H1 (cell line): Measurements from ENCODE around the gene PTGDR2. TPM values are rescaled to one million over a fixed set of nuclear protein-coding genes. Genes with fewer than 3 reads are reported as not detected.

ENCODE experiments used
- CTCF ChIA-PET: fragments of 300-600 bp; sonication (Branson Sonifier 250); formaldehyde crosslinking; loops from one replicate; lab custom pipeline; 2021; ENCODE audit not compliant: partially characterized antibody; lab: Charles Lee
- POLR2A ChIA-PET: fragments of 300-600 bp; sonication (Branson Sonifier 250); formaldehyde crosslinking; loops from one replicate; lab custom pipeline; 2021; ENCODE audit warnings: inconsistent platforms; ENCODE audit not compliant: partially characterized antibody; lab: Charles Lee
- DNase-seq, 2 experiments: peaks; one replicate each; pipeline versions ENCODE4 v3.0.0 to v3.0.0-alpha.2; 2010 to 2022; ENCODE audit warnings: low spot score in 2 of 2, low read depth in 1 of 2, mixed read lengths in 1 of 2
- FAIRE-seq: peaks from 2 replicates; lab custom pipeline; 2011; peaks lifted over from hg19 to GRCh38; lab: Jason Lieb, UNC
- H2AFZ ChIP-seq: 2 replicates; pipeline ENCODE4 v1.8.1; 2012; ENCODE audit warnings: low read length, inconsistent platforms
- H2AK5ac ChIP-seq: 2 replicates; pipeline ENCODE4 v1.6.1; 2013; ENCODE audit warnings: low read depth, low read length
- H2BK120ac ChIP-seq: replicated peaks from 2 replicates; pipeline ENCODE3; 2013; ENCODE audit warnings: low read depth, low read length, inconsistent platforms
- H2BK12ac ChIP-seq: 2 replicates; pipeline ENCODE4 v1.6.1; 2013; ENCODE audit warnings: low read depth, low read length
- H2BK15ac ChIP-seq: 2 replicates; pipeline ENCODE4 v1.6.1; 2013; ENCODE audit warnings: low read length
- H2BK20ac ChIP-seq: 2 replicates; pipeline ENCODE4 v1.6.1; 2013; ENCODE audit warnings: low read length
- H2BK5ac ChIP-seq: 2 replicates; pipeline ENCODE4 v1.6.1; 2013; ENCODE audit warnings: low read depth, low read length
- H3K14ac ChIP-seq: 2 replicates; pipeline ENCODE4 v1.6.1; 2013; ENCODE audit warnings: inconsistent platforms; ENCODE audit not compliant: insufficient read length
- H3K18ac ChIP-seq: 2 replicates; pipeline ENCODE4 v1.6.1; 2013; ENCODE audit warnings: low read length; ENCODE audit errors: extremely low read depth
- H3K23ac ChIP-seq: 2 replicates; pipeline ENCODE4 v1.6.1; 2013; ENCODE audit warnings: inconsistent platforms; ENCODE audit not compliant: insufficient read length
- H3K23me2 ChIP-seq: 2 replicates; pipeline ENCODE4 v1.6.1; 2013; ENCODE audit warnings: low read depth, low read length
- H3K27ac ChIP-seq: 2 replicates; pipeline ENCODE4 v1.6.1; 2011; ENCODE audit warnings: low read depth, low read length, inconsistent platforms
- H3K27me3 ChIP-seq, 4 experiments: replicated peaks in 1 of 4; 1 replicate in 1 of 4; 2 replicates in 3 of 4; pipeline versions ENCODE4 v1.6.1 to v1.8.1; 2011 to 2013; ENCODE audit warnings: low read length in 3 of 4, mild to moderate bottlenecking in 3 of 4, inconsistent platforms in 2 of 4, mixed read lengths in 2 of 4, moderate library complexity in 1 of 4; ENCODE audit not compliant: control insufficient read depth in 3 of 4, insufficient read depth in 3 of 4; ENCODE audit errors: extremely low read depth in 1 of 4
- H3K36me3 ChIP-seq, 4 experiments: 2 replicates each; pipeline versions ENCODE4 v1.6.1 to v1.8.1; 2011 to 2013; ENCODE audit warnings: mild to moderate bottlenecking in 4 of 4, low read length in 3 of 4, moderate library complexity in 2 of 4, control low read depth in 1 of 4, inconsistent platforms in 1 of 4; ENCODE audit not compliant: insufficient read depth in 4 of 4, control insufficient read depth in 2 of 4
- H3K4ac ChIP-seq: replicated peaks from 2 replicates; pipeline ENCODE3; 2013; ENCODE audit warnings: low read length, low read depth, mixed read lengths, inconsistent platforms; ENCODE audit not compliant: insufficient read length
- H3K4me1 ChIP-seq, 4 experiments: replicated peaks in 1 of 4; 1 replicate in 1 of 4; 2 replicates in 3 of 4; pipeline versions ENCODE4 v1.6.1 to v1.8.1; 2011 to 2013; ENCODE audit warnings: low read length in 3 of 4, inconsistent platforms in 2 of 4, mixed read lengths in 1 of 4; ENCODE audit not compliant: insufficient read depth in 4 of 4, control insufficient read depth in 3 of 4
- H3K4me2 ChIP-seq, 2 experiments: 2 replicates each; pipeline versions ENCODE4 v1.6.1 to v1.8.1; 2011 to 2013; ENCODE audit warnings: low read depth in 2 of 2, low read length in 2 of 2, control low read depth in 1 of 2, inconsistent platforms in 1 of 2, mild to moderate bottlenecking in 1 of 2; ENCODE audit not compliant: insufficient read depth in 1 of 2
- H3K4me3 ChIP-seq, 4 experiments: fragments of 200-600, 300-600 bp in 1 of 4; sonication (generic), shearing (Covaris generic), sonication (Bioruptor Twin) in 1 of 4; 2 replicates each; pipeline versions ENCODE4 v1.5.1 to v1.8.1; 2011 to 2016; ENCODE audit warnings: low read length in 4 of 4, low read depth in 3 of 4, control low read depth in 2 of 4, inconsistent platforms in 2 of 4, mild to moderate bottlenecking in 2 of 4, mixed read lengths in 1 of 4, moderate library complexity in 1 of 4; ENCODE audit not compliant: insufficient read depth in 2 of 4; ENCODE audit errors: extremely low read depth in 1 of 4
- H3K56ac ChIP-seq: replicated peaks from 2 replicates; pipeline ENCODE3; 2013; ENCODE audit warnings: low read depth, mild to moderate bottlenecking, mixed read lengths, low read length, inconsistent platforms; ENCODE audit not compliant: insufficient read length
- H3K79me1 ChIP-seq: 2 replicates; pipeline ENCODE4 v1.6.1; 2013; ENCODE audit warnings: low read depth, low read length, control low read depth
- H3K79me2 ChIP-seq, 2 experiments: 2 replicates each; pipeline versions ENCODE4 v1.6.1 to v1.8.1; 2012 to 2013; ENCODE audit warnings: low read length in 2 of 2, mild to moderate bottlenecking in 2 of 2, inconsistent platforms in 1 of 2; ENCODE audit not compliant: insufficient read depth in 2 of 2, control insufficient read depth in 1 of 2
- H3K9ac ChIP-seq, 4 experiments: replicated peaks in 1 of 4; 1 replicate in 1 of 4; 2 replicates in 3 of 4; pipeline versions ENCODE4 v1.6.1 to v1.8.1; 2011 to 2013; ENCODE audit warnings: low read depth in 3 of 4, low read length in 3 of 4, control low read depth in 2 of 4, mild to moderate bottlenecking in 2 of 4, moderate library complexity in 2 of 4, inconsistent platforms in 1 of 4; ENCODE audit errors: extremely low read depth in 1 of 4
- H3K9me3 ChIP-seq, 2 experiments: 2 replicates each; pipeline versions ENCODE4 v1.6.1 to v1.8.1; 2012 to 2013; ENCODE audit warnings: mild to moderate bottlenecking in 2 of 2, moderate library complexity in 2 of 2, control low read depth in 1 of 2, inconsistent platforms in 1 of 2, low read depth in 1 of 2, low read length in 1 of 2, mixed read lengths in 1 of 2; ENCODE audit not compliant: insufficient read depth in 2 of 2
- H4K20me1 ChIP-seq, 2 experiments: replicated peaks in 1 of 2; 2 replicates each; pipeline versions ENCODE3 to v1.8.1; 2011 to 2013; ENCODE audit warnings: inconsistent platforms in 2 of 2, low read length in 2 of 2, mild to moderate bottlenecking in 1 of 2; ENCODE audit not compliant: insufficient read depth in 2 of 2, control insufficient read depth in 1 of 2
- H4K5ac ChIP-seq: 2 replicates; pipeline ENCODE4 v1.6.1; 2013; ENCODE audit warnings: low read length, low read depth, mixed read lengths, inconsistent platforms; ENCODE audit not compliant: insufficient read length
- H4K8ac ChIP-seq: 2 replicates; pipeline ENCODE4 v1.8.0; 2013; ENCODE audit warnings: mild to moderate bottlenecking, moderate library complexity, low read length, inconsistent platforms; ENCODE audit not compliant: insufficient read depth; ENCODE audit errors: extremely low read depth
- H4K91ac ChIP-seq: replicated peaks from 2 replicates; pipeline ENCODE3; 2013; ENCODE audit warnings: low read length, mixed read lengths, inconsistent platforms; ENCODE audit not compliant: insufficient read length
- BCL11A ChIP-seq, 2 experiments: IDR thresholded peaks; one replicate each; pipeline ENCODE4 v1.6.1; 2011; ENCODE audit warnings: low read depth in 2 of 2, low read length in 2 of 2, mild to moderate bottlenecking in 2 of 2
- BRCA1 ChIP-seq: IDR thresholded peaks from 2 replicates; pipeline ENCODE4 v1.6.1; 2012; ENCODE audit warnings: low read depth, low read length, improper control_type of control experiment
- EGR1 ChIP-seq: IDR thresholded peaks from 2 replicates; pipeline ENCODE4 v1.6.1; 2011; ENCODE audit warnings: low read depth, low read length, borderline replicate concordance
- JUND ChIP-seq: IDR thresholded peaks from 2 replicates; pipeline ENCODE4 v1.6.1; 2011; ENCODE audit warnings: mild to moderate bottlenecking, improper control_type of control experiment, low read length
- SRF ChIP-seq: IDR thresholded peaks from 2 replicates; pipeline ENCODE4 v1.6.1; 2011; ENCODE audit warnings: mild to moderate bottlenecking, low read depth, low read length, moderate library complexity
- SUZ12 ChIP-seq: fragments of 200-600 bp; sonication (generic); IDR thresholded peaks from 2 replicates; pipeline ENCODE4 v1.6.1; 2012; ENCODE audit warnings: mild to moderate bottlenecking, inconsistent platforms, low read length, moderate library complexity, mixed read lengths
- TEAD4 ChIP-seq: IDR thresholded peaks from 2 replicates; pipeline ENCODE4 v1.6.1; 2012; ENCODE audit warnings: low read depth, low read length, inconsistent platforms, mixed read lengths
- WGBS, 2 experiments: shearing (Covaris generic) in 1 of 2; methylation state at CpG; one replicate each; pipeline versions ENCODE4 v1.1.6 to v1.1.7; 2013 to 2015; ENCODE audit warnings: low lambda C conversion rate in 2 of 2, mixed read lengths in 2 of 2, inconsistent platforms in 1 of 2, low coverage in 1 of 2, missing lambda C conversion rate in 1 of 2; ENCODE audit not compliant: insufficient replicate concordance in 2 of 2, insufficient coverage in 1 of 2, insufficient read length in 1 of 2; ENCODE audit errors: extremely low coverage in 1 of 2, missing lambda C conversion rate in 1 of 2; 5-methylcytosine and 5-hydroxymethylcytosine counted together
- polyA plus RNA-seq, 7 experiments: library from polyadenylated mRNA; depleted of rRNA in 3 of 7; stranded (reverse) in 5 of 7; unstranded in 2 of 7; fragments of >200 nt in 5 of 7; fragments of 200-250 nt in 2 of 7; gene quantifications; 1 replicate in 5 of 7; 2 replicates in 1 of 7; 4 replicates in 1 of 7; pipeline versions ENCODE4 v1.2.1 to v1.2.3, GENCODE V29; 2011 to 2013; ENCODE audit warnings: missing spikeins in 2 of 7, mixed read lengths in 2 of 7
- total RNA-seq: library from RNA; stranded (reverse); fragmentation: NEBNext Ultra II Directional; extraction: Animal tissue kit (Norgen Biotek cat#: 25700); gene quantifications from 2 replicates; pipeline ENCODE4 v1.2.1, GENCODE V29; 2021
- TF ChIP-seq, protein P1 (sequence below): IDR thresholded peaks from 2 replicates; pipeline ENCODE4 v1.6.1; 2011; ENCODE audit warnings: low read length, improper control_type of control experiment

PTGDR2 gene
- total and polyA plus RNA-seq, 2 of the 8 experiments (the other 6 are each of a cell fraction or from before 2014, with no cell fraction given): 0.20 TPM; not detected in 1

DNA sequence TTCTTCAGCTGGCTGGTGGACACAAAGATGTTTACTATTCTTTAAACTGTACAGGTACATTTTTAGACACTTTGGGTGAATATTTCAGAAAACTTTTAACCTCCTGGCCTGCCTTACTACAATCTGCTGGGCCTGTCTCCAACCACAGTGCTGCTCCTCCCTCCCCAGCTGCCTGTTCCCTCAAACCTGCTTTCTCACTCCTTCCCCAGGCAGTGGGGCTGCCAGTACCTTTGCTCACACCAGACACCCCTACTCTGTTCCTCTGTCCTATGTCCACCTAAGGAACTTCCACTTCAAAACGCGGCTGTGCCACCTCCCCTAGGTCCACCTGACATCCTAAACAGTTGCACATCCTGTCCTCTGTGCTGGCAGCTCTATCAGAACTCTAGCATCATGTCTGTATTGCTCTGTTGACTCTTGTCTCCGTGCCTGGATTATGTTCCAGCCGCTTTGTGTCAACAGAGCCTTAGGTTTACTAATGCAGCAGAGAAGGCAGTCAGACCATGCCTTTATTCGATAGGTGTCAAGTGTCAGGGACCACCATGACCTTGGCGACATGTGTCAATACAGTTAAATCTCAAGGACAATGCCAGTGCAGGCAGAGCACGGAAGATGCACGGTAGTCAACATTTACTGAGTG lies 25.0 kb upstream of the PTGDR2 start:
- no peak overlapping the region for H4K8ac ChIP-seq
- no peak overlapping the region for H3K4ac ChIP-seq
- no peaks in the 10 kb centered on the region for H4K20me1 ChIP-seq
- no peak overlapping the region for H3K14ac ChIP-seq
- no peaks in the 10 kb centered on the region for H3K79me2 ChIP-seq
- no peak overlapping the region for H3K4me3 ChIP-seq
- H3K27me3 ChIP-seq: no peaks in the 10 kb centered on the region
- no peak overlapping the region for H3K9ac ChIP-seq
- no peak for FAIRE-seq
- H3K23me2 ChIP-seq: no peaks in the 10 kb centered on the region
- H3K36me3 ChIP-seq: peaks cover 0 to 5% (median 0%) of the 10 kb centered on the region in 4 experiments; a peak in 2 of 8 replicates
- H2AK5ac ChIP-seq: no peak overlapping the region
- no peak overlapping the region for H2BK20ac ChIP-seq
- no peaks in the 10 kb centered on the region for H3K9me3 ChIP-seq
- TF ChIP-seq, protein P1, sequence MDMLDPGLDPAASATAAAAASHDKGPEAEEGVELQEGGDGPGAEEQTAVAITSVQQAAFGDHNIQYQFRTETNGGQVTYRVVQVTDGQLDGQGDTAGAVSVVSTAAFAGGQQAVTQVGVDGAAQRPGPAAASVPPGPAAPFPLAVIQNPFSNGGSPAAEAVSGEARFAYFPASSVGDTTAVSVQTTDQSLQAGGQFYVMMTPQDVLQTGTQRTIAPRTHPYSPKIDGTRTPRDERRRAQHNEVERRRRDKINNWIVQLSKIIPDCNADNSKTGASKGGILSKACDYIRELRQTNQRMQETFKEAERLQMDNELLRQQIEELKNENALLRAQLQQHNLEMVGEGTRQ: no peak
- TF ChIP-seq SUZ12 (no peak), BRCA1 (no peak), TEAD4 (no peak), SRF (no peak), JUND (no peak), BCL11A (IDR thresholded peaks at IDR 0.05; ENCODE audit: low read depth in 2 of 2, low read length in 2 of 2) (no peak), EGR1 (no peak)
- TF ChIP-seq, all 59 proteins: peak for 0
- H3K18ac ChIP-seq: no peak overlapping the region
- H2BK5ac ChIP-seq: no peak overlapping the region
- no peaks in the 10 kb centered on the region for H3K79me1 ChIP-seq
- H2BK120ac ChIP-seq: no peak overlapping the region
- no peak overlapping the region for H2AFZ ChIP-seq
- no peak overlapping the region for H3K56ac ChIP-seq
- no peak overlapping the region for H2BK12ac ChIP-seq
- H3K27ac ChIP-seq: no peak overlapping the region
- DNase-seq: no peak
- WGBS, 2 experiments: 89% methylated on average over 8 of the region's 8 CpGs; no CpG with 5 or more reads in 1 of the 2 experiments
- no peak overlapping the region for H3K4me2 ChIP-seq
- H2BK15ac ChIP-seq: no peak overlapping the region
- CTCF ChIA-PET: interaction anchor here (1.2 to 3.9 kb wide), 3 partner anchors 8 to 49 kb away, joined by 3 to 22 read pairs (median 3); no protein-coding TSS in a partner anchor
- H3K4me1 ChIP-seq: no peaks in the 10 kb centered on the region
- H3K23ac ChIP-seq: no peak overlapping the region
- POLR2A ChIA-PET: interaction anchor here (0.9 to 1.5 kb wide), 4 partner anchors 8 to 13 kb away, joined by 3 to 4 read pairs (median 3); partner anchors contain the start of gene ZP1
- no peak overlapping the region for H4K5ac ChIP-seq
- no peak overlapping the region for H4K91ac ChIP-seq
